CD4-positive, alpha-beta T cell treated with Interleukin-21 for 1 hour (primary cell): ENCODE data around the gene NEMP2.

Experiments
- DNase-seq: peaks from one replicate; pipeline ENCODE4 v3.0.0-alpha.2; 2020

NEMP2 gene

GRCh38 chr2:190553254-190553653 is 18.7 kb upstream of the NEMP2 start:
- DNase-seq: no peak

DNA sequence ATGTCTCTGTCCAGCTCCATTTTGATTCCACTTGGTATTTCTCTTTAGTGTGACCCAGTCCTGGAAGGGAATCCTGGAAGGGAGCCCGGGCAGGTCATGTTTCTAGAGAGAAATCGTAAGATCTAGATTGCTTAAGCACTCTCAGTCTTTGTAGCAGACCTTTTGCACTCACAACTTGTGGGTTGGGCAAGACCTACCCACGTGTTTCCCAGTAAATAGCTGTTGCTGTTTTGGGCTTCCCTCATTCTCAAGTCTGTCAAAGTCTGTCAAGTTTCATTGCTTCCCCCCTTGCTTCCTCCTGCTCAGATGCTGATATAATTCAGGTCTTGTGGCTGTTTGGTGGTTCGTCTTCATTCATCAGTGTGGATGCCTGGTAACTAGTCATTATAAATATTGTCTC is 17.4 kb upstream of the NEMP2 start:
- peak; percentile 54 for DNase-seq

GRCh38 chr2:190550137-190550536 is 15.6 kb upstream of the NEMP2 start:
- DNase-seq: no peak

DNA sequence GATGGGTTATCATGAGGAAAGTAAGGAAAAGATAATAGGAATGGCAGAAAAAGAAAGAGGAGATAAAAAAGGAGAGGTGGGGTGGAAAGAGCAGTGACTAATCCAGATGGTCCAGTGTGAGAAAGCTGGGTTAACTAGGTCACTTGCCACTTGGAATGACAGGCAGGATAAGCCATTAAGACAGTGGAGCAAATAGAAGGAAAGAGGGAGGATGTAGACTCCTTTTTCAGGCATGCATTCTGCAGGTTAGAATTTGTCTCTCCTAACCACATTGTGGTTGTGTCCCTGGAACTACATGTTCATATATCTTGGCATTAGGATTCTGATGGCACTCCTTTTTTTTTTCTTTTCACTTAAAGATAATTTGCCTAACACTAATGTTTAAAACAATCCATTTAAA is 13.4 kb upstream of the NEMP2 start:
- no peak for DNase-seq

GRCh38 chr2:190546734-190547133 is 12.2 kb upstream of the NEMP2 start:
- no peak for DNase-seq

- DNase-seq: no peak
Observed at GRCh38 chr2:190545555-190546385, 11.2 kb upstream of the NEMP2 start.

DNA sequence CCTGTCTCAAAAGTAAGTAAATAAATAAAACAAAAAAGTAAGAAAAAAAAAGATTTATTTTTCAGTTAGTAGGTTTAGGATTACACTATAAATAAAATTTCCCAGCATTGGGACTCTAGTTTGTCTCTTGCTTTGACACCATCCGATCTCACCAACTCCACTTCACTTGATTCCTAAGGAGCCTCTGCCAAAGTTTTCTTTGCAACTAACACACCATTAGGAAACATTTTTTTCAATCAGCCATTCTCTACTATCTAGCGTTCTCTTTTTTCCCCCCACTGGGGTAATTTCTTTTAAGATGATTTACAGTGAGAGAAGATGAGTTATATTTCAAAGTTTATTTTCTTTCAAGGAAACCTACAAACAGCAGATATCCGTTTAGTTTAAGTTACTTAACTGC is 10.6 kb upstream of the NEMP2 start:
- no peak for DNase-seq

- DNase-seq: no peak
Observed at GRCh38 chr2:190540048-190540447, 5.5 kb upstream of the NEMP2 start.

GRCh38 chr2:190538201-190538600 is 3.7 kb upstream of the NEMP2 start:
- DNase-seq: no peak

- peak; percentile 45 for DNase-seq
Observed at GRCh38 chr2:190537765-190538164, 3.2 kb upstream of the NEMP2 start.

- no peak for DNase-seq
Observed at GRCh38 chr2:190535586-190535985, 1.1 kb upstream of the NEMP2 start.

- no peak for DNase-seq
Observed at GRCh38 chr2:190535121-190535439, 558 bp upstream of the NEMP2 start.

- DNase-seq: peak; percentile 72
Observed at GRCh38 chr2:190533968-190534309, 583 bp downstream of the NEMP2 start.

- DNase-seq: peak; percentile 23
Observed at GRCh38 chr2:190533175-190533967, 1.2 kb downstream of the NEMP2 start.

- DNase-seq: no peak
Observed at GRCh38 chr2:190532581-190532980, 1.9 kb downstream of the NEMP2 start.

- no peak for DNase-seq
Observed at GRCh38 chr2:190530248-190530900, 4.1 kb downstream of the NEMP2 start.

DNA sequence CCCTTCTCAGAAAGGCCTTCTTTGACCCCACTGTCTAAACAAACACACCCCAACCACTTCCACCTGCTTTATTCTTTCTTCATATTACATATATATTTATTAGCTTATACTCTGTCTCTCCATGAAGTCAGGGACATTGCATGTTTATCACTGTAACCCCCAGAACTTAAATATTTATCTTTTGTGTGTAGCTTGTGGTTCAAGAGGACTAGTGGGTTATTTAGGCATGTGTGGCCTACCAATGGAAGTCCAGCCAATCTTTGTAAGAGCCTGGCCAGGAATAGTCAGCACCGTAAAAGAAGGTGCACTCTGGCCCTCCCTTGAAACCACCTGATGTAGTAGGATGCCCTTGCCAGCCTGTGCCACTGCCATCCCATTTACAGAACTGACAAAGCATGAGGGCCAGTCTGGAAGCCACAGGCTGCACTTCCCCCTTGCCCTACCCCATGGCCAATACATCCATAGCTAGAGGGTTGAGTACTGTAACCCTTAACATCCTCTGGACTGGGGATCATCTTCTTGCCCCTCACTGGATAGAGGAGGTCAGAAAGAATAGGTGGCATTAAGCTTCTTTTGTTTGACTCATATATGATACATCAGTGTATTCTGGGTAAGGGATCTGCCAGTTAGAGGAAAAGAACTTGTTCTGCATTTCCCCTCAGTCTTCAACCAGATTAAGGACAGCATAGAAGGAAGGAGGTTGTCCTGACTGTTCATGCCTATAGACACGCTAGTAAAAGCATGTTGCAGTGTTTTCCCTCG is 4.9 kb downstream of the NEMP2 start:
- DNase-seq: no peak

DNA sequence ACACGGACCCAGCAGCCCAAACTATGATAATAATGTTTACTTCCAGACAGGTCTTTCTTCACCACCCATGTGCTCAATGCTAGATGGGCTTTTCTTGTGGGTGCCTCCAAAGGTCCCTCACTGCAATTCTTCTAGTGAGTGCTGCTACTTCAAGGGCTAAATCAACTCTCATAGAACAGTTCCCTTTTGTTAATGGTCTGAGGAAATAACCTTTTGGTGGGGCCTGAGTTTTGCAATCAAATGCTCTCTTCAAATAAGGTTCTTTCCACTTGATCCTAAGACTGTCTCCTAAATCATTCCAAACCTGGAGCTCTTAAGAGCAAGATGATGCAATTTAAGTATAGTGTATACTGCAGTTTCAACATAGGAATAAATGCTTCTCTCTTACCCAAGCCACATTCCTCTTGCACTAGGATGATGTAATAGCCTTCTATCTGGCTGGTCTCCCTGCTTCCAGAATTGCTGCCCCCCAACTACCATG is 6.0 kb downstream of the NEMP2 start:
- no peak for DNase-seq

- DNase-seq: no peak
Observed at GRCh38 chr2:190527918-190528317, 6.6 kb downstream of the NEMP2 start.

DNA sequence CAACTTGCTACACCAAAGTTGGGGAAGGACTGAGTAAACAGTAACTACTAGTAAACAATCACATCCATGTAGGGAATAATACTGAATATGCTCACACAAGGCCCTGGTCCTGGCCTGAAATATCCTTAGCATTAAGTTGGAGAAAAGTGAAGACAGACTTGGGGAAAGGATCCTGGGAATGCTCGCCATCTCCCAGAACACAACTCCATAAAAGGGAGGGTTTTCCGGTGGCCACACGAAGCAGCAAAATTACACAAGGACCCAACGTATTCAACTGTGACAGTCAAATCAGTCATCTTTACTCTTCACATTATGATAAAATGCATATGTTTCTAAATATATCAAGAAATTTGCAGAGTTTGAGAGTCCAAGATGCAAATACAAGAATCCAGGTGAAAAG is 7.3 kb downstream of the NEMP2 start:
- no peak for DNase-seq

- no peak for DNase-seq
Observed at GRCh38 chr2:190526105-190526750, 8.3 kb downstream of the NEMP2 start.

DNA sequence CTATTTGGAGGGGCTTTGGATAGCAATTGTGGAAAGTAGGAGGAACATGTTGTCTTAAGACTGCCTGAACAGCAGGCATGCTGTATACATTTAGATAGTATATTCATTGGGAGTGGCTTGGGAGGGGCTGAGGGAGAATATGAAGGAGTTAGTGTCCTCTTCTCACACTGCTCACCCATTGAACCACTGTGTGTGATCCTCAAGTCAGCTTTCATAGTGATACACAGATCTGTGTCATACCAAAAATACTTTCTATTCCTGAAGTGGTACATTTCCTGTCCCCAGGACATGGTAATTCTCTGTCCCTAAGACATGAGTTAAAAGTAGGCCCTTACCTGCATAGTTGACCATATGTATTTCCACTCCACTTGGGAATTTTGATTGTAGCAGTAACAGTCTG is 9.6 kb downstream of the NEMP2 start:
- DNase-seq: no peak
